HT1080 (cell line): Measurements from ENCODE around the gene SLC35F1. TPM values are rescaled to one million over a fixed set of nuclear protein-coding genes. Genes with fewer than 3 reads are reported as not detected.

Experiments used
- DNase-seq: peaks from one replicate; pipeline ENCODE4 v3.0.0-alpha.2; 2015; ENCODE audit warnings: low read depth
- total RNA-seq: library from RNA; depleted of rRNA; stranded (reverse); fragments of >200 nt; shearing (Covaris generic); gene quantifications from 2 replicates; pipeline ENCODE4 v1.2.3, GENCODE V29; 2014

The SLC35F1 gene
- total RNA-seq, 1 experiment from 2014 or later, result 0.05 TPM

DNA sequence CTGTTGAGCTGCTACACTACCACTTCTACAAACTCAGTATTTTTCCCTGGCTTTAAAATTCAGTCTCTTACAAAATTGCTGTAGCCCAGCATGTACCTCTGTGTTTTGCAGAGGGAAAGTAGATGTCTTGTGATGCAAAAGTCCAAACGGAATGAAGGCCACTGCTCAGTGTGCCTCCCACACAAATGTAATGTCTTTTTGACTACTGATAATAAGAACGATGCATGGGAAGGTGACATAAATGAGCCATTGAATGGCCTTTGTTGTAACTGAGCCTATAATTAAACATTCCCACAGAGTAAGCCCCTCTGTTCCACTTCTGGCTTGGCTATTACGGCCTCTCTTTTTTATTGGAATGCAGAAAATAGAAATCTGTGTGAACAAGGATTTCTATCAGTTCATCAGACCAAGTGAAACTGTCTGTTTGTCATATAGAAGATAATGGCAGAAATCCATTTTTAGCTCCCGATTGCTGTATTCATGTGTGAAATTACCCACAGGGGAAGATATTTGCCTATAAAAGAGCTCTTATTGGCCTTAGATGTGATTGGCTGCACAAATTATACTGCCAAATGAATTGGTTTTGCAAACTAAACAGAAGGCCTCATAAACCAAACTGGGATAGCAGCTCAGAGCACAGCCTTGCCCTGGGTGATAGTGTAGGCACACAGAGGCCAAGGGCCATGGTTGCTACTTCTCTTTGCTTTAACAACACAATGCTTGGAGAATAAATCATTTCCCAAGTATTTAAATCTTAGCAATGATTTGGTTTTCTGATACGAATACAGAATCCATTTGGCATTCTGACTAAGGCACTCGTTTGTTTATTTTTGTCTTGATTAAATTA is 399.6 kb downstream of the SLC35F1 start:
- no peak for DNase-seq

- DNase-seq, result no peak
These were observed 400.5 kb downstream of the SLC35F1 start for GRCh38 chr6:118307581-118307980.

GRCh38 chr6:118309337-118310093 is 402.5 kb downstream of the SLC35F1 start:
- no peak for DNase-seq

GRCh38 chr6:118313208-118313607 is 406.1 kb downstream of the SLC35F1 start:
- DNase-seq, result no peak

GRCh38 chr6:118313762-118314161 is 406.7 kb downstream of the SLC35F1 start:
- DNase-seq, result no peak

DNA sequence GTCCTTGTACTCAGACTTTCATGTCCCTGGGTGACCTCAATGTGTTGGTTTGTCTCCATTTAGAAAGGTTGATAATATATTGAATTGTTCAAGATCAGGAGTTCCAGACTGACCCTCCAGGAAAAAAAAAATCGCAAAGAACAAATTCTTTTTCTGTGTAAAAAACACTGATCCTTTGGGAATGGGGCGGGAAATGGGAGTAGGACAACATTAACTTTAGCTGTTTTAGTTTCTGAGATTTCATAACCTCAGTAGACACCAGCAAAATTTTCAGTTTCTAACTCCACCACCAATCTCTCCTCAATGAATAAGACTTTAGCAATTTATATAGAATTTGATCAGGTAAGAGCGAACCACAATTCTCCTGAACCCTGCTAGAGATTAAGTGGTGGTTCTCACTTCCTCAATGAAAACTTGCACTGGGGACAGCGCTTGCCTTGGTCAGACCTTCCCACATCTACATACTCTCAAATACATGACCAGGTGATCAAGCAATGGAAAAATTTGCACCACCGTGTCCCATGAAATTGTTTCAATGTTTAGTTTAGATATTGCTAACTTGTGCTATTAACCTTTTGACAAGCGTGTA is 409.8 kb downstream of the SLC35F1 start:
- DNase-seq, result no peak

DNA sequence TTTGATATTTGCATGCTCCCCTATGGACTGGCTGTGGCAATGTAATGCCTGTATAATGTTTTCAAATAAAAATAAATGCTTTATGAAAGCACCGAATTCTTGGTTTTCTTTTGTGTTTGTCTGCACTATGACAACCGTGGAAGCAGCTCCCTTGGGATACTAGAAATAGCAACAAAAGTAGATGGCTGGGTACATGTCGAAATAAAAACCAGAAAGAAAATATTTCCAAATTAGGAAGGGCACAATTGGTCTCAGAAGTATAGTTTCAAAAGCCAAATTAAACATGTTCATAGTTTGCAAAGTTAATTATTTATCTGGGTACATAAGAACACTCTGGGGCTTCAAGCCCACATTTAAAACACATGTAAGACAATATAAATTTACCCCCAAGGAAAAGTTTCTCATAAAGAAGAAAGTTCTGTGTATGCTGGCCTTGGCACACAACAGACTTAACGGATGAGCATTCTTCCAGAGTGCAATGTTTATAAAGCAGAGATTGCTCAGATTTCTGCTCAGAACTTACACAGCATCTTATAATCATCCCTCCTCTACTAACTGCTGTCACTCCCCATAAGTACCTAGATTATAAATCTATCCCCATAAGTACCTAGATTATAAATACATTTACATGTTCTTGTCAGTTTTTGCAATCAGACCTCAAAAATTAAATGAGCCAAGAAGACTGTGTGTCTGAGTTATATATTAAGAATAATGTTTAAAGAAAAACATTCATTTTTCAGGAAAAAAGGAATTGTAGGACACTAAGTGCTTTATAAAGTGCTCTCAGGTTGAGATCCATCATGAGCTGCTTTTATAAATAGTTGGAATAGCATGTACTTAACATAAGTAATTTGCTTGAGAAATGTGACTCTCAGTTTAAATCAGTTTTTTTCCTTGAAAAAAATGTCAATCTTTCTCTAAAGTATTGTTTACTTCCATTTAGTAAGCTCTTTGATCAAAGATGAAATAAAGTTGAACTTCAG is 410.8 kb downstream of the SLC35F1 start:
- DNase-seq, result no peak

DNA sequence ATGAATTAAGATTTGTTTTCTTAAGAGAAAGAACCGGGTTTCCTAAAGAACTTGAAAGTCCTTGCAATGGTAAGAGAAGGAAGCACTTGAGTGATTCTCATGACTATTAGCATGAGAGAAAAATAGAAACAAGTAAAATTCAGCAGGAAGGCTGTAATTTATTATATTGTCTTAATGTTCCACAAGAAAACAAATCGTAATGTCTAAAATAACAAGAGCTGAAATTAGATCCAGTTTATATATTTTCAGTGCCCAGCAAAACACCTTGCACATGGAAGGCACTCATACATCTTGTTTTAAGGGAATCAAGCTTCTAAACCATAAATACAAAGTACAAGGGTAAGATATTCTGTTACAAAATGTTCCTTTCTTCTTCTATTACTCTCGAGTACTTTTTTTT is 411.6 kb downstream of the SLC35F1 start:
- no peak for DNase-seq

DNA sequence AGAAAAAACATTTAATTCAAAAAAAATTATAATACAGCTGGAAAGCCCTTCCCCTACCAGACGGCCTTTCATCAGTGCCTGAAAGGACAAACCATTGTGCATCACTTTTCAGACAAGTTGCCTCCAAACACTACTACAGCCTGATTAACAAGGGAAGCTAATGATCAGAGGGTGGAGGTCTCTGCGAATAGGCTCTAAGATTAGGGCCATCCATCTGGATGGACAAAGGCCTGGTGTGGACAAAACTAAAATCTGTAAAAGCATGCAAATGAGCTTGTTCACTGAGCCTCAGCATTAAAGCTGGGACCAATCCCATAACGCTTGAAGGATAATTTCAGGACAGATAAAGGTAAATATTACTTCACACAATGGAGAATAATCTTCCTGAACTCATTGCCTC is 412.4 kb downstream of the SLC35F1 start:
- DNase-seq, result no peak

DNA sequence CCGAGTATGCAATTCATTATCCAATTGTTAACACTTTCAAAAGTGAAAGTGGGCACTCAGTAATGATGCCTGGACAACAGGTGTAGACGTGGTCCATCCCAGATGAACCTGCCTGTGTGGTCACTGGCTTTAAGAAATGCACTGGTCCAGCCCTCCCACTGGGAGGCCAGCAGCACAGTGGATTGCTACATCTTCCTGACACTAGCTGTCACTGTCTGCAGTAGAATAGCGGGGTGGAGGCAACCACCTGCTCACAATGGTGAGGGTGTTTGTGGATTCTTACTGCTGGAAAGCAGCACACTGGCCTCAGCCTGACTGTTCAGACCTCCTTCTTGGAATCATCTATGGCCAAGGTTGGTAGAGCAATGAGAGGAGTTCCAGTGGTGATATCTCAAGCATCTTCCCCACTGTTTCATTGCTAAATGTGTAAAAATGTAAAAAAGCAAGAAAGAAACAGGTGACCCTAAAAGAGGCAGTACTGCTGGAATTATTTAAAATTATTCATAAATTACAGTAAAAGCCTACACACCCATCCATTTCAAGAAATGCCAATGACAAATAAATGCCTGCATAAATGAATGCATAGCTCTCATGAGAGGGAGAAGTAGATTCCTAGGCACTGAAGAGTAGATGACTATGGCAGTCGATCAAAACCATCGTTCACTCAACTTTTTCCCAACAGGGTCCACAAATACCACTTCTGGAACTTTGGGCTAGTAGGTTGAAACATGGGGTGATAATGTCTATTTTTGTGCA is 413.0 kb downstream of the SLC35F1 start:
- DNase-seq, result peak; percentile 6

DNA sequence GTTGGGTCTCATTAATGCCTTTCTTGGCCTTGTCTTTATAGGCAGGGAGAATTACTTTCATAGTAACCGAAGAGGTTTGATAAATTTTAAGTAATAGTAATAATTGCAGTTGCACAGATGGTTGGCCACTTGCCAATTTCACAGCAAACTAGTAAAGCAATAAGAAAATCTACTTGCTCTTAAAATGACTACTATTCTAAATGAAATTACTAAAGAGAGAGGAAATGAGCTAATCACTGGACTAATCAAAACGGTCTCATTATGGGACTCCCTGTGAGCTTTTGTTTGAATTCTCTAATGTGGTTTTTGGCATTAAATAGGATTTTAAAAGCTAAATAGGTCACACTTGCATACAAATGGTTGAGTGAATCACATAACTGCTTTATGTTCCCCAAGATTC is 413.6 kb downstream of the SLC35F1 start:
- no peak for DNase-seq

DNA sequence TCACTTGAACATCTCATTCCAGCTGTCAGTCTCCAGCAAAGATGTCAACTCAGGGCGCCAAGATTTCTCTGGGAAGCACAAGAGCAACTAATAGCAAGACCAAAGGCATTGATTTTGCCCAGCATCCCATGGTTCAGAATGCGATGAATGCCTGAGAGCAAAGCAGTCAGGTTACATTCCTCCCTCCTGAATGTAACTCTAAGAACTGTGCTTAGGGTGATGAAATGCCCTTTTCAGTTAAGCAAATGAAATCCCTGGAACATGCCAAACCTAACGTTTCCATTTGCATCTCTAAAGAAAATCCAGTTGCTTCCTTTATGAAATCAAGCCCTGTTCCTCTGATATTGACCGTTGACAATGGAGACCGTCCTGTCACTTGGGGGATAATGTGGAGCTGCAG is 417.1 kb downstream of the SLC35F1 start:
- no peak for DNase-seq

DNA sequence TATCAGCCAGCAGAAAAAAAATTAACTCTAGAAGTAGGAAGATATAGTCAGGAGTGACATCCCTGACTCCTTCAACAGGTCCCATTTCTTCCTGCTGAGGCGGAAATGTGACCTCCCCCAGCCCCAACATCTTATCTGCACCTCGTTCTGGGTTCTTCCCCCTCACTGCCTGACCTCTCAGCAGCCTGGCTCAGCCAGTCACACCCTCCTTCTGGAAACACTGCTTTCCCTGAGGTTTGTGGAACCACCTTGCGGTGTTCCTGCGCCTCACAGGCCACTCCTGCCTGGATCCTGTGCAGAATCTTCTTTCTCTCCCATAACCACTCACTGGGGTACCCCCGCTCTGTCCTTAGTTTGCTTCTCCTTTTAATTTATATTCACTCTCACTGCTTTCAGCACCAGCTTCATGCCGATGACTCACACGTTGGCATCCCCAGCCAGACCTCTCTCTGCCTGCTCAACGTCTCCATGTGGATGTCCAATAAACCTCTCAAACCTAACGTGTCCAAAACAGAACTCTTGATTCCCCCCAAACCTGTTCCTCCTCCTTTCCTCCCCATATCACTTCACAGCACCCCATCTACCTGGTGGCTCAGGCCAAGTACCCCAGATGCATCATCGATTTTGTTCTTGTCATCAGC is 418.3 kb downstream of the SLC35F1 start:
- DNase-seq, result peak; percentile 61

DNA sequence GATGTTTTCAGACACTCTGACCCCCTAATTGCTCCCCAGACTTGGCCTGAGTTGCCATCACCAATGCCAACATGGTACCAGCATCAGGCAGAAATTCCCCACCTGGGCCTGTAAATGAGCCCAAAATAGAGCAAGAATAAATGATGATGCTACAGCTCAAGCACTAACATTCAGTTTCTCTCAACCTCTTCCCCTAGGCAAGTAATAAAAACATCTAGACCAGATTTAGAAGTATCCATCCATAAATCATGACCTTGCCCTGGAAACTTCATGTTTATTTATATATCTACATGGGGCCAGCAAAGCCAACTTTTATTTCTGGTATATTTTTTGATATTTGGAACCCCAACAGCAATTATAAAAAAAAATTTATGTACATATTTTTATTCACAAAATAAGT is 419.6 kb downstream of the SLC35F1 start:
- DNase-seq, result no peak

GRCh38 chr6:118327237-118327636 is 420.2 kb downstream of the SLC35F1 start:
- DNase-seq, result no peak

- DNase-seq, result no peak
These were observed 426.7 kb downstream of the SLC35F1 start for GRCh38 chr6:118333772-118334171.

- DNase-seq, result no peak
These were observed 427.6 kb downstream of the SLC35F1 start for GRCh38 chr6:118334634-118335033.

DNA sequence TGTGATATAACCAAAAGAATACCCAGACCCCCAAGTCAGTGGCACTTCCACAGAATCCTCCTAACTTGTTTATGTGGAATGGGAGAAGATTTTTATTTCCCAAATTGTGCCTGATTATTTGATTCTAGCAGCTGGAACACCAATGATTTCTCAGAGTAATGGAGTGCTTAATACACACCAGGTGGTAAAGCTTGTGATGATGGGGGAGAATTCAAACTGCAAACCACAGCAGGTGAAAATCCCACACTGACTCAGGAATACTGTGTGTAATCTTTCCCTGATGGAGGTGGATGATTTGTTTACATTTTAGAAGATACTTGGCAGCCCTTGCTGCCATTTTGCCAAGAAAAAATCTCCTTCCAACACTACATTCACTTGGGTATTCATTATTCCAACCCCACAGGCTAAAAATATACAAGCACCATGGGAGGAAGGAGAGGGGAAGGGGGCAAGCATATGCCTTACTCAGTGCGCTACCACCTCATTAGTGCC is 428.3 kb downstream of the SLC35F1 start:
- DNase-seq, result no peak

- DNase-seq, result no peak
These were observed 437.1 kb downstream of the SLC35F1 start for GRCh38 chr6:118344014-118344670.
